NCI-H1092 (cell line): ENCODE measurements around the gene ZNF830.
A peak's percentile ranks its signal among the peaks of the same experiment; 100 is the strongest.
"Not testable (repeated sequence)": the region's sequence is repeated elsewhere in the genome, so short reads cannot be mapped to it uniquely, and the experiment has no call there.

Experiments used
- DNase-seq: peaks from one replicate; lab custom pipeline; 2025; lab: John Stamatoyannopoulos, UW

The ZNF830 gene

DNA sequence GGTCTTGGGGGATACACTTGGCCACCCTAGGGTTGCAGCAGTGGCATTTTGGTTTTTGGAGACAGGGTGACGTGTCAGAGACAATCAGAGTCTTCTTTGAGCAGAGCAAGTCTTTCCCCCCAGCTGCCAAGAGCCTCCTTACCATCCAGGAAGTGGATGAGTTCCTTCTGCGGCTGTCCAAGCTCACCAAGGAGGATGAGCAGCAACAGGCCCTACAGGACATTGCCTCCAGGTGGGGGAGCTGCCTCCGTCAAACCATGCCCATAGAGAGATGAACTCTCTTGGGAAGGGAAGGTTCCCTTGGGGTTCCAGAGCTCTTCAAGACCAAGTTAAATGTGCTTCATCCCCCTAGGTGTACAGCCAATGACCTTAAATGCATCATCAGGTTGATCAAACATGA, 30.3 kb downstream of the ZNF830 start:
- no peak for DNase-seq

DNA sequence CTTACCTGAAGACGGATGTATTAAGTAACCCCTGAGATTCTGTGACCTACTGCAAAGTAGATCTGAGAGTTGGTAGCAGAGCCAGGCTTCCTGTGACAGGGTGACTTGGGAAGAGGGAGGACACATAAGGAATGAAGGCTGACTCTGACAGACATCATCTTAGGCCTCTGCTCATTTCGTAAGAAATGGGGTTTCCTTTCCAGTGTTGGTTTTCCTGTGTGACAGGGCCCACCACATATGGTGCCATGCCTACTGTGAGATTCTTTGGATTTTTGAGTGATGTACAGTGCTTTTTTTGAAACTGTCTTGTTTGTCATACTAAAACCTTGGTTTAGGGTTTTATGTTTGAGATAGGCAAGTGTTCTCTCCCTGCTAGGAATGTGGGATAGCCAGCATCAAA, 31.7 kb downstream of the ZNF830 start:
- no peak for DNase-seq

DNA sequence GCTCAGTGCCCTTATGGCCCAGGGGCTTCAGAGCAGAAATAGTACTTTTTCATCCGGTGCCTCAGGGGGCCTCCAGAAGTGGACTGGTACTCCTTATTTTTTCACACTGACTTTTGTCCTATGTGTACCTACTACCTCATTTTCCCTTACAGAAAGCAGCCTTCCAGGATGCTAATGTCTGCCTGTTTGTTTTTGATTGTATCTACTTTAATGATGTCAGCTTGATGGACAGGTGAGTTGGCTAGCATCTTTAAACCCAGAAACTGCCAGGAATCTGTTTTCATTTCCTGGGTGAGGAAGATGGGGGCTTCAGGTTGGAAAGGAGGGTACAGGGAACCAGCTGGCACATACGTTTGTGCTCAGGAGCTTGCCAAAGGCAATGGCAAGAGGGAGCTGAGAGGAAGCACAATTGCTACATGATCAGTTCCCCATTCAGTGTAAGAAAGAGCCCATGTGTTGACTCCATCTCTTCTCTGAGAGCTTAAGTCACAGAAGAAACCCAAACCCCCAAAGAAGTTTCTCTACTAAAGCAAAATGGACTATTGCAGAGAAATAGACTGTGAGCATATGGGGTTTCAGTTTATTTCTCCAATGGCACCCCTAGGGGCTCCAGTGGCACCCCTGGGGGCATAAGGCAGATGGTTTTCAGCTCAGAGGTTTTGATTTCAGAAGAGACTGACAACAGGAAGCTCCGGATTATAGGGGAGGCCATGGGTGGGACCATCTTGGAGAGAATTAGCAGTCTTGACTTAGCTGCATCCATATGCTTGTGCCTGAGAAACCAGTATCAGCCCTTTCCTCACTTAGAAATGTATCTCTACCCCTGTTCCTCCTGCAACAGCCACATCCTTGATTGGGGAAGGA, 35.3 kb downstream of the ZNF830 start:
- DNase-seq: no peak

DNA sequence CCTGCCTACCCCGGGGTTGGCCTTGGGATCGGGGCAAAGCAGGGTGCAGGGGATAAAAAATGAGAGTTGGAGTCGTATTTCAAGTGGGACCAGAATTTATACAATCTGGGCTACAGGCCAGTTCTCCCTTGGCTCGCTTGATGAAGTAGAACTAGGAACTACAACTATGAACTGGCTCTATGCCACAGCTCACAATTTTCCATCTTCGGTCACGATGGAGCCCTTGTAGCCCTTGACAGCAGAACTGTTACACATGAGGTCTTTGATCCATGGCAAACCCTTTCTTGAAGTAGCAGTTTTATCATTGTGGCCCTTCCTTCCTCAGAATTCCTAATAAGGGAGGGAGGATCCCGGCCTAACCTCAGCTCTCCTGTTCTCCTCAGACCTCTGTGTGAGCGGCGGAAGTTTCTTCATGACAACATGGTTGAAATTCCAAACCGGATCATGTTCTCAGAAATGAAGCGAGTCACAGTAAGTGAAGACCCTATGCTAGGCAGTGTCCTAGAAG, 36.1 kb downstream of the ZNF830 start:
- no peak for DNase-seq

DNA sequence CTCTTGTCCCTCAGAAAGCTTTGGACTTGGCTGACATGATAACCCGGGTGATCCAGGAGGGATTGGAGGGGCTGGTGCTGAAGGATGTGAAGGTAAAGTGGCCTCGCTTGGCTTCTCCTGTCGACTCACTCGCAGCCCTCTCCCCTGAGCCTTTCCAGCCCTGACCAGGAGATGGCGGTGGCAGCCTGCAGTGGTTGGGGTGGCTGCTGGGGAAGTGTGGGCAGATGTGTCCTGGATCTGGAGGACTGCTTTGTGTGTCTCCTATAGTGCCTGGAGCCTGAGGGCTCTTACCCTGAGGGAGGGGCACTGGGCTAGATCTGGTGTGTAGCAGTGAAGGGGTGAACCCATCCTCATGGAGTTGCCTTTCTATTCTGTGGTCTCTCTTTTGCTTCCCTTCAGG, 36.9 kb downstream of the ZNF830 start:
- peak; percentile 3 for DNase-seq

DNA sequence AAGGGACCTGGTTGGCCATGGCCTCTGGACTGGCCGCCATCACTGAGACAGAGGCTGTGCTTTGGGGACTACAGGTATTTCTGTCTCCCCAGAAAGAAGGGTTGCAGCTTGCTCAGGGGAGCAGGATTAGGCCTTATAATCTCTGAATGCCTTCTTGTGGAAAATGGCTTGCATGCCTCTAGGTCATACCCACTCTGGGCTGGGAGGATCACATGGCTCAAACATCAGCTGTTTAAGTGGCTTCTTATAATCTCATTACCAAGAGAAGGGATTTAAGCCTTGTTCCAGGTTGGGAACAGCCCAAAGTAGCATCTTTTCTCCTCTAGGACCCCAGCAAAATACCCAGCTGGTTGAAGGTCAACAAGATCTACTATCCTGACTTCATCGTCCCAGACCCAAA, 38.1 kb downstream of the ZNF830 start:
- DNase-seq: no peak

DNA sequence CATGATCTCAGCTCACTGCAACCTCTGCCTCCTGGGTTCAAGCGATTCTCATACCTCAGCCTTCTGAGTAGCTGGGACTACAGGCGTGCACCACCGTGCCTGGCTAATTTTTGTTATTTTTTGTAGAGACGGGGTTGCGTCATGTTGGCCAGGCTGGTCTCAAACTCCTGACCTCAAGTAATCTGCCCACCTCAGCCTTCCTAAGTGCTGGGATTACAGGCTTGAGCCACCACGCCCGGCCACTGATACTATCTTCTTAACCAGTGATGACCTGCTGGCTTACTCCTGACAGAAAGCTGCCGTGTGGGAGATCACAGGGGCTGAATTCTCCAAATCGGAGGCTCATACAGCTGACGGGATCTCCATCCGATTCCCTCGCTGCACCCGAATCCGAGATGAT, 39.6 kb downstream of the ZNF830 start:
- DNase-seq: not testable (repeated sequence)

DNA sequence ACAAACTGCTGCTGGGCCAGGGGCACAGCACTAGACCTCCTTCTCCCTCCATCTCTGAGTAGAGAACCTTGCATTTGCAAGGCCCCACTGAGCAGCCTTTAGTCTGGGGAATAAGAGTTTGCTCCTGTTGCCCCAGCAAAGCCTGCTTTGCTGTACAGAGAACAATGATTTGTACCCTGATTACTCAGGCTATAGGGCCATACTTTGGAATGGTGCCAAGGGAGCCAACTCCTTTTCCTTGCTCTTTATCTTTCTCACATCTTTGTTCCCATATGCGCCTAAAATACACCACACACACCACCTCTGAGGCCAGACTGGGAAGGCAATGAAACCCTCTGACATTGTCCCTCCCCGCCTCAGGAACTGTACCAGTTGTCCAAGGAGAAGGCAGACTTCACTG, 40.2 kb downstream of the ZNF830 start:
- no peak for DNase-seq

DNA sequence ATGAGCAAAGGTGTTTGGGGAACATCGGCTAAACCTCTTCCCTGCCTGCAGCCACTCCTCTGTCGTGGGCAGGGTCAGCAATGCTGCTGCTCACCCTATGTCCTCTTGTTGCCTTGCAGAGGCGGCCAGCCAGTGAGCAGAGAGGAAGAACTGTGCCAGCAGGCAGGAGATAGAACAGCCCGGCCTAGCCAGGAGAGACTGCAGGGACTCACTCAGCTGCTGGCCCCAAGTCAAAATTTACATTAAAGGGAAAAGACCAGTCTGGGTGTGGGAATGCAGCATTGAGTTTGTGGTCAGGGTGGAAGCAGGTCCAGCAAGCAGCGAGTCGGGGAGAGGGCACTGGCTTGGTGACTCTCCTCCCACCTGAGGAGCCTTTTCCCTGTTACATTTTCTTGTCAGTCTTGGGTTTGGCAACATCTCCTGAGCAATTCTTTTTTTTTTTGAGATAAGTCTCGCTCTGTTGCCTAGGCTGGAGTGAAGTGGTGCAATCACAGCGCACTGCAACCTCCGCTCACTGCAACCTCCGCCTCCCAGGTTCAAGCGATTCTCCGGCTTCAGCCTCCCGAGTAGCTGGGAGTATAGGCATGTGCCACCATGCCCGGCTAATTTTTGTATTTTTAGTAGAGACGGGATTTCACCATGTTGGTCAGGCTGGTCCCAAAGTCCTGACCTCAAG, 41.7 kb downstream of the ZNF830 start:
- no peak for DNase-seq

DNA sequence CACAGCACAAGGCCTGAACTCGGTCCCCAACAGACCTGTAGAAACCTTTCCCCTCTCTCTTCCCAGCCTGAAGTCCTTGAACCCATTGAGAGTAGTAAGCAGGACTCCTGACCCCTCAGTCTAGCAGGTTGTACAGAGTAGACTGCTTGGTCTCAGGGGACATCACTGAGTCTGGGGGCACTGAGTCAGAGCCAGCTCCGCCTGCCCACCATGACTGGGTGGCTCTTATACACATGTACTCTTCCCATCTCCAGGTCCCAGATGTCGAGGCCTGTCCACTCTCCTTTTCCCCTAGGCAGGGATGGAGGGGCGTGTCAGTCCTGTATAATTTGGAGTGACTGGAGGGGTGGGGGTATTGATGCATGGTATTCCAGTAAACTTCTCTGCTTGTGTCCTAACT, 42.4 kb downstream of the ZNF830 start:
- no peak for DNase-seq

DNA sequence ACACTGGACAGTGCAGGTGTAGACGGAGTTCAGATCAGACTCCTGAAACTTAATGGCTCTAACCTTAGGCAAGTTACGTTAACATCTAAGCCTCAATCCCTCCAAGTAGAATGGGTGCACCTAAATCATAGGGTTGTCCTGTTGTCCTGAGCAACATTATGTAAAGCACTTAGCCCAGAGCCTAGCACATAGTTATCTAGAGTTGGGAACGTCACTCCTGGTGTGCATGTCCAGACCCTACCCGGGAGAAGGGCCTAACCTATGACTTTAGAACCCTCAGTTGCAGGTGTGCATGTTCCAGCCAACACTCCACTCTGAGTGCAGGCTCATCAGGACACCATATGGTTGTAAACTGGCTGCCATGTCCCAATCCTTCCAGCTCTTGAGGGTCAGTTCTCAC, 45.0 kb downstream of the ZNF830 start:
- no peak for DNase-seq

DNA sequence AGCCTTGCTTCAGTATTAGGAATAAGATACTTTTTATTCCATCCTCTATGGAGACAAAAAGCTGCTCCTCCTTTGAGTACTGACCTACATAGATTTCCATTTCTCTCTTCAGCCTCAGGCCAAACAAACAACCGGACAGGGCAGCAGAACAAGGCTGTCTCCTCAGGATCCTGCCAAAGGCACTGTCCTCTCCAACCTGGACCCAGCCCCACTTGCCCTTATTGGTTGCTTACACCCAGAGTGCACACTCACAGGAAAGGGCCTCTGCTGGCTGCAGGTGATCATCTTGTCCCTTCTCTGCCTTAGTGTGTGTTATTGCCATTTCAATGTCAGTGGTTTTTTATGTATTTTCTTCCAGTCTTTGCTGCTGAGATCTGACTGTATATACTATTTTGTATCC, 45.6 kb downstream of the ZNF830 start:
- DNase-seq: no peak

DNA sequence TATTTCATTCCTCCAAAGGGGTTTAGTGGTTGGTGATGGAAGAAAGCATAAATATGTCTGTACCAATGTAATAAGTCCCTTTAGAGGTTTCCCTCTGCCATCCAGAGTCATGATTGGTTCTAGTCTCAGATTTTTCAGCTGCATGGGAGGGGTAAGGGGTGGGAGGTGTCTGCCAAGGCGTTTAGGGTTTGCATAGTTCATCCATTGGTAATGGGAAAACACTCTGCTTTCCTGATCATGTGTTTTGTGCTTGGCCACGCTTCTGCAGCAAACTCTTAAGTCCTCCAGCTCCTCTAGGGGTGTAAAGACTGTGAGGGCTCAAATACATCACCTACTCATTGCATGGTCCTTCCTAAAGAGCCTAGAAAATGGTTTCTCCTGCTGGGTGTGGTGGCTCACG, 48.8 kb downstream of the ZNF830 start:
- no peak for DNase-seq

DNA sequence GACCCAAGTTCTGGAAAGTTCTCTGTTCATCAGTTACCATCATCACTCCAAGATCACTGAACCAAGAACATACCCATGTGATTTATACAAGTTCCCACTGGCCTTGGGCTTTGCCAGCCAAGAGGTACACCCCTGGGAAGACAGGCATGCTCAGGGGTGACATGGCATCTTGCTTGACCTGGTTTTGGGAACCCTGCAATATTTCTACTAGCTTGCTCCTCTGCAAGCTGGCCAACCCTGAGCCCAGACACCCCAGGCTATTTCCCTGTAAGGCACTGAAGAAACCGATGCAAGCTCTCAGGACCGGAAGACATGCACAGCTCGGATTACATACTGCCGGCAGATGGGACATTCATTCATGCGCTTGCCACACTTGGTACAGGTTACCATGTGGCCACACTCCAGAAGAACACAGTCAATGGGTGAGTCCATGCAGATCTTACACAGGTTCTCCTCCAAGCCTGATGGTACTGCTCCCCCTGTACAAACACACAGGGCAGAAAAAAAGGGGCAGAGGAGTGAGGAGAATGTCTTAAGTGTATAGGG, 50.4 kb downstream of the ZNF830 start:
- no peak for DNase-seq
